Activated CD8-positive, alpha-beta memory T cell treated with anti-CD3 and anti-CD28 coated beads for 36 hours (primary cell): ENCODE results near the gene MAP4K5. TPM values are rescaled to one million over a fixed set of nuclear protein-coding genes. Genes with fewer than 3 reads are reported as not detected.
"Not testable (repeated sequence)": the region's sequence is repeated elsewhere in the genome, so short reads cannot be mapped to it uniquely, and the experiment has no call there.

Source experiments
- CTCF ChIA-PET: fragments of 350-600 bp; sonication (Branson Sonifier 250); formaldehyde crosslinking; loops from one replicate; lab custom pipeline; 2021; ENCODE audit warnings: antibody characterized with exemption; lab: Charles Lee
- POLR2A ChIA-PET: fragments of 350-600 bp; sonication (Branson Sonifier 250); formaldehyde crosslinking; loops from one replicate; lab custom pipeline; 2021; ENCODE audit warnings: antibody characterized with exemption; lab: Charles Lee
- total RNA-seq, 2 experiments: library from RNA; stranded (reverse); gene quantifications; one replicate each; pipeline ENCODE4 v1.2.3, GENCODE V29; 2021

The MAP4K5 gene
- total RNA-seq, 2 experiments from 2014 or later: 32.3 to 32.7 TPM

- POLR2A ChIA-PET, CTCF ChIA-PET: not testable (repeated sequence)
Observed at GRCh38 chr14:50507078-50507477, 25.3 kb downstream of the MAP4K5 start.

GRCh38 chr14:50501642-50502041 lies 30.7 kb downstream of the MAP4K5 start:
- POLR2A ChIA-PET: no interaction called here
- CTCF ChIA-PET: interaction anchor here (0.7 kb wide), 1 partner anchor 26 kb away, joined by 4 read pairs; no protein-coding TSS in a partner anchor

- POLR2A ChIA-PET: no interaction called here
- CTCF ChIA-PET: no interaction called here
Observed at GRCh38 chr14:50497351-50497750, 35.0 kb downstream of the MAP4K5 start.

GRCh38 chr14:50489851-50490250 lies 42.5 kb downstream of the MAP4K5 start:
- ChIA-PET POLR2A (no interaction called here), CTCF (no interaction called here)

GRCh38 chr14:50488521-50488920 lies 43.8 kb downstream of the MAP4K5 start:
- ChIA-PET CTCF (no interaction called here), POLR2A (no interaction called here)

GRCh38 chr14:50479041-50479440 lies 53.3 kb downstream of the MAP4K5 start:
- ChIA-PET CTCF (no interaction called here), POLR2A (no interaction called here)

GRCh38 chr14:50477760-50478159 lies 54.6 kb downstream of the MAP4K5 start:
- POLR2A ChIA-PET: no interaction called here
- CTCF ChIA-PET: no interaction called here

GRCh38 chr14:50476134-50476533 lies 56.2 kb downstream of the MAP4K5 start:
- CTCF ChIA-PET: no interaction called here
- POLR2A ChIA-PET: no interaction called here

- CTCF ChIA-PET: no interaction called here
Observed at GRCh38 chr14:50475460-50475859, 56.9 kb downstream of the MAP4K5 start.

GRCh38 chr14:50471838-50472465 lies 60.4 kb downstream of the MAP4K5 start:
- CTCF ChIA-PET: no interaction called here

More at GRCh38 chr14:50475460-50475859, 56.9 kb downstream of the MAP4K5 start:
- POLR2A ChIA-PET: no interaction called here

GRCh38 chr14:50469982-50470381 lies 62.4 kb downstream of the MAP4K5 start:
- CTCF ChIA-PET: no interaction called here
- POLR2A ChIA-PET: no interaction called here

More at GRCh38 chr14:50471838-50472465, 60.4 kb downstream of the MAP4K5 start:
- POLR2A ChIA-PET: no interaction called here

GRCh38 chr14:50462111-50462510 lies 70.3 kb downstream of the MAP4K5 start:
- CTCF ChIA-PET: no interaction called here
- POLR2A ChIA-PET: no interaction called here

- POLR2A ChIA-PET: no interaction called here
- CTCF ChIA-PET: no interaction called here
Observed at GRCh38 chr14:50453869-50454268, 78.5 kb downstream of the MAP4K5 start.

- ChIA-PET CTCF (interaction anchor here (0.9 kb wide), 1 partner anchor 226 kb away, joined by 4 read pairs; no protein-coding TSS in a partner anchor), POLR2A (interaction anchor here (0.6 to 0.7 kb wide), 2 partner anchors 71 to 72 kb away, joined by 3 to 4 read pairs; no protein-coding TSS in a partner anchor)
Observed at GRCh38 chr14:50452979-50453705, 79.2 kb downstream of the MAP4K5 start.

- ChIA-PET CTCF (interaction anchor here (0.9 kb wide), 1 partner anchor 225 kb away, joined by 4 read pairs; no protein-coding TSS in a partner anchor), POLR2A (interaction anchor here (0.7 kb wide), 1 partner anchor 73 kb away, joined by 4 read pairs; no protein-coding TSS in a partner anchor)
Observed at GRCh38 chr14:50452296-50452695, 80.1 kb downstream of the MAP4K5 start.

GRCh38 chr14:50451854-50452253 lies 80.5 kb downstream of the MAP4K5 start:
- CTCF ChIA-PET: no interaction called here
- POLR2A ChIA-PET: no interaction called here

GRCh38 chr14:50447461-50447860 lies 84.9 kb downstream of the MAP4K5 start:
- ChIA-PET CTCF (no interaction called here), POLR2A (no interaction called here)

- CTCF ChIA-PET: no interaction called here
Observed at GRCh38 chr14:50434528-50434927, 97.8 kb downstream of the MAP4K5 start.

GRCh38 chr14:50432131-50432530 lies 100.2 kb downstream of the MAP4K5 start:
- ChIA-PET POLR2A (no interaction called here), CTCF (no interaction called here)

More at GRCh38 chr14:50434528-50434927, 97.8 kb downstream of the MAP4K5 start:
- POLR2A ChIA-PET: no interaction called here

GRCh38 chr14:50425816-50426215 lies 106.6 kb downstream of the MAP4K5 start:
- ChIA-PET CTCF (no interaction called here), POLR2A (no interaction called here)
